ENCODE results near the gene CAPN8.

Gene CAPN8

DNA sequence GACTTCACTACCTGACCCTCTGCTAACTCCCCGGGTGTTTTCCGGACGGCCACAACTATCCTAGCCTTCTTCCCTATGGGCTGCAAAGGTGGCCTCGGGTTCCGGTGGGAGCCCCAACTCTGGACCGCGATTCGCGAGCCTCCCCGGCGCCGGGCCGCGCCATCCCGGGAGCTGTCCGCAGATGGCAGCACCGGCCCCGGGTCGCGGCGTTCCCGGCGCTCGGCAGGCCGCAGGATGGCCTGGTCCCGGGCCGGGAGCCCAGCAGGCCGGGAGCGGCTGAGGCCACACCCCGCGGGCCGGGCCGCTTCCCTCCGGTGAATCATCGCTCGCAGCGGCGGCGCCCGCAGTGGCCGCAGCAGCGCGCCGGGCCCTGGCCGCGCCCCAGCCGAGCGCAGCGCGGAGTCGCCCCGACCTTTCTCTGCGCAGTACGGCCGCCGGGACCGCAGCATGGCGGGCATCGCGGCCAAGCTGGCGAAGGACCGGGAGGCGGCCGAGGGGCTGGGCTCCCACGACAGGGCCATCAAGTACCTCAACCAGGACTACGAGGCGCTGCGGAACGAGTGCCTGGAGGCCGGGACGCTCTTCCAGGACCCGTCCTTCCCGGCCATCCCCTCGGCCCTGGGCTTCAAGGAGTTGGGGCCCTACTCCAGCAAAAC lies 46.8 kb upstream of the CAPN8 start, which contains the start of gene CAPN2:
Gene CAPN2, plus strand, starts transcription at position 346 of the 656 bp plus-strand sequence. Its CDS starts 102 bp downstream, at position 448.
- DNase-seq (ENCODE audit: extremely low spot score) = peak; percentile 74
- CTCF ChIA-PET = interaction anchor here (1.1 to 3.2 kb wide), 7 partner anchors 11 to 63 kb away, joined by 3 to 13 read pairs (median 4); no protein-coding TSS in a partner anchor
- POLR2A ChIA-PET = no interaction called here
- TF ChIP-seq, protein P1, sequence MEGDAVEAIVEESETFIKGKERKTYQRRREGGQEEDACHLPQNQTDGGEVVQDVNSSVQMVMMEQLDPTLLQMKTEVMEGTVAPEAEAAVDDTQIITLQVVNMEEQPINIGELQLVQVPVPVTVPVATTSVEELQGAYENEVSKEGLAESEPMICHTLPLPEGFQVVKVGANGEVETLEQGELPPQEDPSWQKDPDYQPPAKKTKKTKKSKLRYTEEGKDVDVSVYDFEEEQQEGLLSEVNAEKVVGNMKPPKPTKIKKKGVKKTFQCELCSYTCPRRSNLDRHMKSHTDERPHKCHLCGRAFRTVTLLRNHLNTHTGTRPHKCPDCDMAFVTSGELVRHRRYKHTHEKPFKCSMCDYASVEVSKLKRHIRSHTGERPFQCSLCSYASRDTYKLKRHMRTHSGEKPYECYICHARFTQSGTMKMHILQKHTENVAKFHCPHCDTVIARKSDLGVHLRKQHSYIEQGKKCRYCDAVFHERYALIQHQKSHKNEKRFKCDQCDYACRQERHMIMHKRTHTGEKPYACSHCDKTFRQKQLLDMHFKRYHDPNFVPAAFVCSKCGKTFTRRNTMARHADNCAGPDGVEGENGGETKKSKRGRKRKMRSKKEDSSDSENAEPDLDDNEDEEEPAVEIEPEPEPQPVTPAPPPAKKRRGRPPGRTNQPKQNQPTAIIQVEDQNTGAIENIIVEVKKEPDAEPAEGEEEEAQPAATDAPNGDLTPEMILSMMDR (IDR thresholded peaks at IDR 0.05; ENCODE audit: control extremely low read depth, extremely low read depth, low read depth, missing control alignments) = peak; percentile 51

DNA sequence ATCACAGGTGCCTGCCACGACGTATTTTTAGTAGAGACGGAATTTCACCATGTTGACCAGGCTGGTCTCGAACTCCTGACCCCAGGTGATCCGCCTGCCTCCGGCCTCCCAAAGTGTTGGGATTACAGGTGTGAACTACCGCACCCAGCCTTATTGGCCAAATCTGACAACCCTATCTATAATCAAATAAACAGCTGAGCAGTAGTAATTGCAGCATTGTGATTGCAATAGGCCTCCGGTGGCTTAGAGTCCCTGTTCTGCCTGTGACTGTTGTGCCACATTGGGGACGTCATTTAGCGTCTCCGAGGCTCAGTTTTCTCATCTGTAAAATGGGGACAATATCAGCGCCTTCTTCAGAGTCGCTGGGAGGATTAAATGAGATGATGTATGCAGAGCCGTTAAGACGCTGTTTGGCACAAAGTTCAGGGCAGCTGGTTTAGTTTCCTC lies 46.3 kb upstream of the CAPN8 start:
- TF ChIP-seq, protein P1 (IDR thresholded peaks at IDR 0.05; ENCODE audit: control extremely low read depth, extremely low read depth, low read depth, missing control alignments) = no peak
- ChIA-PET POLR2A (no interaction called here), CTCF (interaction anchor here (1.1 to 3.2 kb wide), 7 partner anchors 11 to 64 kb away, joined by 3 to 13 read pairs (median 4); no protein-coding TSS in a partner anchor)
- no peak for DNase-seq (ENCODE audit: extremely low spot score)

DNA sequence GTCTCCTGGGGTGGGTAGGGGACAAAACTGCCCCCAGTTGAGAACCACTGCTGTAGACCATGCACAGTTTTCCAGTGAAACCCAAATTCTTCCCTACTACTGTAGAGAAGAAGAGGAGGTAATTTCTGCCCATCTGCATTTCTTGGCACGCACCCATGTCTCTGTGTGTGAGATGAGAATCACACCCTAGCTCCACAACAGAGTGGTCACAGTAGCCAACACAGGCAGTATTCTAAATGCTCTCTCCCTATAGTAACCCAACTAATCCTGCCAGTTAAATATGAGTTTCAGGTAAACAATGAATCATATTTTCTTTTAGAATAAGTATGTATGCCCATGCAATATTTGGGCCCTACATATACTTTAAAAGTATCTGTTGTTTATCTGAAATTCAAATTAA lies 45.7 kb upstream of the CAPN8 start:
- TF ChIP-seq, protein P1 (IDR thresholded peaks at IDR 0.05; ENCODE audit: control extremely low read depth, extremely low read depth, low read depth, missing control alignments) = no peak
- CTCF ChIA-PET = interaction anchor here (1.1 to 3.2 kb wide), 4 partner anchors 10 to 38 kb away, joined by 3 to 13 read pairs (median 5); no protein-coding TSS in a partner anchor
- POLR2A ChIA-PET = no interaction called here
- DNase-seq (ENCODE audit: extremely low spot score) = no peak

DNA sequence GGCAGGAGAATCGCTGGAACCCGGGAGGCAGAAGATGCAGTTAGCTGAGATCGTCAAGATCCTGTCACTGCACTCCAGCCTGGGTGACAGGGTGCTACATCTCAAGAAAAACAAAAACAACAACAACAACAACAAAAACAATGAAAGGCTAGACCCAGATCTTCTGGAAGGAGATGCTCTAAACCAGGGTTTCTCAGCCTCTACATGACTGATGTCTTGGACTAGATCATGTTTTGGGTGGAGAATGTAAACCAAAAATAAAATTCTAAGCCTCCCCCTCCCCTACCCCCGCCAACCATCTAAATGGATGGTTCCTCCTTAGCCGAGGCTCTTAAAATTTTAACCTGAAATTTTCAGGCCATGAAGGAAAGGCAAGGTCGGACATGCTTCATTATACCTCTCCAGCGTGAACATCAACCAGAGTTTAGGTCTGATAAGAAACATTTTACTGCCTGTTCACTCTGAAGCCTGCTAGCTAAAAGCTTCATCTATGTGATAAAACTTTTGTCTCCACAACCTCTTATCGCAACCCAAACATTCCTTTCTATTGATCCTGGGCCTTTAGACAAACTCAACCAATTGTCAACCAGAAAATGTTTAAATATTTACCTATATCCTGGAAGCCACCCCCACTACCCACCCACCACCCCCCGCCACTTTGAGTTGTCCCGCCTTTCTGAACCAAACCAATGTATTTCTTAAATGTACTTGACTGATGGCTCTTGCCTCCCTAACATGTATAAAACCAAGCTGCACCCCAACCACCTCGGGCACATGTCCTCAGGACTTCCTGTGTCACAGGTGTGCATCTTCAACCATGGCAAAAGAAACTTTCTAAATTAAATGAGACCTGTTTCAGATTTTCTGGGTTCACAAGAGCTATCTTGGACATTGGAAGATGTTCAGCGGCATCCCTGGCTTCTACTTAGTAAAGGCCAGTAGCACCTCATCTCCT lies 45.0 kb upstream of the CAPN8 start:
- CTCF ChIA-PET = interaction anchor here (1.1 to 3.2 kb wide), 3 partner anchors 9 to 39 kb away, joined by 3 to 13 read pairs (median 5); no protein-coding TSS in a partner anchor

DNA sequence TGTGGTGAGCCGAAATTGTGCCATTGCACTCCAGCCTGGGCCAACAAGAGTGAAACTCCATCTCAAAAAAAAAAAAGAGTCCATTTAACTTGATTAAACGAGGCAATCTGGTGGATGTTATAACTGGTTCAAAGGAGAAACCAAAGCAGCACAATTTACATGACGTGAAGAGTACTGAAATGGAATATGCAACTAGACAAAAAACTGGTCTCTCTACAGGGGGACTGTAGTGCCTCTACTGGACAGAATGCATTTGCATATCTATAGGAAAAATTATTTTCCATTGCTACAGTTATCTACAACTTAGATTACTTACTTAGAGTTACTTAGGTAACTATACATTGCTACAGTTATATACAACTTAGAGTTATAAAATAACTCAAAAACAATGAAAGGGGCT lies 44.1 kb upstream of the CAPN8 start:
- ChIA-PET POLR2A (no interaction called here), CTCF (no interaction called here)
- TF ChIP-seq, protein P1 (IDR thresholded peaks at IDR 0.05; ENCODE audit: control extremely low read depth, extremely low read depth, low read depth, missing control alignments) = no peak
- DNase-seq (ENCODE audit: extremely low spot score) = no peak

More for the DNA sequence above, 45.0 kb upstream of the CAPN8 start:
- TF ChIP-seq, protein P1 (IDR thresholded peaks at IDR 0.05; ENCODE audit: control extremely low read depth, extremely low read depth, low read depth, missing control alignments) = no peak
- POLR2A ChIA-PET = no interaction called here
- DNase-seq (ENCODE audit: extremely low spot score) = no peak

DNA sequence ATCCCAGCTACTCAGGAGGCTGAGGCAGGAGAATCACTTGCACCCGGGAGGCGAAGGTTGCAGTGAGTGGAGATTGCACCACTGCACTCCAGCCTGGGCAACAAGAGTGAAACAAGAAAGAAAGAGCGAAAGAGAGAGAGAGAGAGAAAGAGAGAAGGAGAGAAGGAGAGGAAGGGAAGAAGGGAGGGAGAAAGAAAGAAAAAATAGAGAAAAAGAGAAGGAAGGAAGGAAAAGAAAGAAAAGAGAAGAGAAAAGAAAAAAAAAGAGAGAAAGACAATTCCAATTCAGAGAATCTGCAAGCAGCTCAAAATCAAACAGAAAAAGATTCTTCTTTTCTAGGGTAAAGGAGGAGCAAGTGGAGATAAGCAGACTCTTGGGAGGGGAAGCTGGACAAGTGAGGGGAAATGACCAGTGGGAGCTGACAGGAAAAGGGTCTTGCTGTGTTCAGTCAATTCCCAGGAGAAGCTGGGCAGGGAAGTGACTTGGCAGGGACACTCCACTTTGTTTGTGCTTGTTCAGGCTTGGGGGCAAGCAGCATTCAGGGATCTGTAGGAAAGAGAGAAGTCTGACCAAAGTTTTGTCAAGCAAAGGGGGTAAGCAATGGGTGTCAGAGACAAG lies 43.3 kb upstream of the CAPN8 start:
- POLR2A ChIA-PET = no interaction called here
- CTCF ChIA-PET = interaction anchor here (0.8 to 3.3 kb wide), 3 partner anchors 10 to 41 kb away, joined by 3 to 13 read pairs (median 5); no protein-coding TSS in a partner anchor
- TF ChIP-seq, protein P1 (IDR thresholded peaks at IDR 0.05; ENCODE audit: control extremely low read depth, extremely low read depth, low read depth, missing control alignments) = no peak
- no peak for DNase-seq (ENCODE audit: extremely low spot score)
